COLO829 (cell line): ENCODE measurements around the gene GPR15.
"Not testable (repeated sequence)": the region's sequence is repeated elsewhere in the genome, so short reads cannot be mapped to it uniquely, and the experiment has no call there.

ENCODE experiments used
- DNase-seq: peaks from one replicate; pipeline ENCODE4 v3.0.0; 2012; ENCODE audit warnings: low spot score

Gene GPR15

GRCh38 chr3:98558100-98558827 lies 26.5 kb downstream of the GPR15 start:
- DNase-seq = no peak

- DNase-seq = not testable (repeated sequence)
Measured at GRCh38 chr3:98559769-98560168, 28.0 kb downstream of the GPR15 start.

- peak; percentile 26 for DNase-seq
Measured at GRCh38 chr3:98560911-98561310, 29.1 kb downstream of the GPR15 start.

GRCh38 chr3:98561727-98562521 lies 30.1 kb downstream of the GPR15 start:
- peak; percentile 53 for DNase-seq

GRCh38 chr3:98563661-98564281 lies 32.0 kb downstream of the GPR15 start:
- no peak for DNase-seq

GRCh38 chr3:98564282-98565005 lies 32.7 kb downstream of the GPR15 start:
- no peak for DNase-seq

GRCh38 chr3:98565237-98565643 lies 33.5 kb downstream of the GPR15 start:
- no peak for DNase-seq

- no peak for DNase-seq
Measured at GRCh38 chr3:98565843-98566242, 34.1 kb downstream of the GPR15 start.

- no peak for DNase-seq
Measured at GRCh38 chr3:98567666-98568270, 36.0 kb downstream of the GPR15 start.

- no peak for DNase-seq
Measured at GRCh38 chr3:98568402-98568801, 36.6 kb downstream of the GPR15 start.

- DNase-seq = no peak
Measured at GRCh38 chr3:98573181-98573728, 41.5 kb downstream of the GPR15 start.

GRCh38 chr3:98574132-98574531 lies 42.4 kb downstream of the GPR15 start:
- DNase-seq = no peak

GRCh38 chr3:98577178-98577895 lies 45.6 kb downstream of the GPR15 start:
- no peak for DNase-seq

- no peak for DNase-seq
Measured at GRCh38 chr3:98580401-98581386, 48.9 kb downstream of the GPR15 start.

- no peak for DNase-seq
Measured at GRCh38 chr3:98581474-98581873, 49.7 kb downstream of the GPR15 start.

GRCh38 chr3:98582042-98582441 lies 50.3 kb downstream of the GPR15 start:
- no peak for DNase-seq

GRCh38 chr3:98583766-98584165 lies 52.0 kb downstream of the GPR15 start:
- DNase-seq = no peak
